ENCODE measurements around the gene ITCH.

Gene ITCH

DNA sequence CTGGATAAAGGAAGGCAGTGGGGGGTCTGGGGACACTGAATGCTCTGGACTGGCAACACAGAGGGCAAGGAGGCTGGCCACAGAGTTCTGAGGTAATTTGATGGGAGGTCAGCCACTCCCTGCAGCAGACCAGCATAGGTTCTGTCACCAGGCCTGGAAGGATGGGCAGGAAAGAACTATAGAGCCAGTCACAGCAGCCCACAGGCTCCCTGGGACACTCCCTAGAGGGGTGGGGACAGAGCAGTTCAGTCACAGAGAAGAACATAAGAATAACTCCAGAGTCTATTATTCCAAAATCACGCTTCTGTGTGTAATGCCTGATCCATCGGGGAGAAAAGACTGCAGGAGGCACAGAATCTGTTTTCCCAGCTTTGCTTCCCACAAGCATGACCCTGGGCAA lies 172.8 kb downstream of the ITCH start:
- no peak for DNase-seq

DNA sequence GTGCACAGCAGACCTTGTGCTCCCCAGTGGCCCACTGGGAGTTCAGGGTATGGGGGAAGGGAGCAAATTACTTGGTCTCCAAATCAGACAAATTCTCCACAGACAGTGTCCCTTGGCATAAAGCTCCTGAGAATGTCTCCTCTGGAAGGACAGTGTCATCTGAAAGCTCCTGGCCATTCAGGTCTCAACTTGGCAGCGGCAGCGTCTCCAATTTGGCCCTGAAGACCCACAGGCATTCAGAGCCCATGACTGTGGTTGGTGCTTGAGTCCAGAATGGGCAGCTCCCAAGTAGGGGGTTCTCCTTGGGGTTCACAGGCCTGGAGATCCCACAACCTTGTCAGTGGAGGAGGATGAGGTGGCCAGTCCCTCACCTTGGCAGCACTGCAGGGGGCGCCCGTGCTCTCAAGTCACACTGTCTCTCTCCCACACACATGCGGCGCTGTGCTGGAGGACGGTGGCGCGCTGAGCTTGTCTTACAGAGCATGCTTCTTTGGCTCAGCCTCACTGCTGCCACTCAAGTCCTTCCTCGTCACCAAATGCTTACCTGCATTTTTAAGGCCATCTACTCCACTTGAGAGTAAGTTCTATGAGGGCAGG lies 173.8 kb downstream of the ITCH start:
- DNase-seq, result no peak

DNA sequence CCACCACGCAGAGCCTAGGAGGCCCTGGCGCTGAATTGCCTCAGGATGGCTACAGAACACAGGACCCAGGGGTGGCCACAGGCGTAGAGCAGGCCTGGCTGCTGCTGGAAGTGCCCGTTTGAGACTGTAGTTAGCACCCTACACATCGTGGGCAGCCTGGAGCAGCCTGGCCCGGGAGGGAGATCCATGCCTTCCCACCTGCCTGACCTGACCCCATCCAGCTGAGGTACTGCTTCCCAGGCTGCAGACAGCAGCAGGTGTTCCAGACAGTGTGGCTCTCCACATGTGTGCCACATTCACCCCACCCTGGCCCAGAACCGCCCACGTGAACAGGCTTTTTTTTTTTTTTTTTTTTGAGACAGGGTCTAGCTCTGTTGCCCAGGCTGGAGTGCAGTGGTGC lies 174.6 kb downstream of the ITCH start:
- DNase-seq, result no peak

DNA sequence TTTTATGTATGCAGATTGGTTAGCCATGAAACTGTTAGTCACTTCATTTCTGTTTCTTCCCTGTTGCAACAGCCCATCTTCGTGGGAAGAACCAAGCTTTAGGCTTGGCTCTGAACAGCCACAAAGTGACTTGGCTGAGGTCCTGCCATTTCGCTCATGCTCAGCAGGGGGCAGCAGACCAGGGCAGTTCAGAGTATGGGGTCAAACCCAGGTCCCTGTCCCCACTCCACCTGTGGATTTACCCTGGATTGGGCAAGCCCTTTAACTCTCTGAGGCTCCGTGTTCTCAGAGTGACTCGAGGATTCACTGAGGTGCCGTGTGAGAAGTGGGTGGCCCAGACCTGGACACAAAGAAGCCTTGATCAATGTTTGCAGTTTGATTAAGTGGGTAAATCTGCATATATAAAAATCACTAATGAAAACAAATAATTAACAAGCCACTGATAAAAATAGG lies 175.6 kb downstream of the ITCH start:
- no peak for DNase-seq

DNA sequence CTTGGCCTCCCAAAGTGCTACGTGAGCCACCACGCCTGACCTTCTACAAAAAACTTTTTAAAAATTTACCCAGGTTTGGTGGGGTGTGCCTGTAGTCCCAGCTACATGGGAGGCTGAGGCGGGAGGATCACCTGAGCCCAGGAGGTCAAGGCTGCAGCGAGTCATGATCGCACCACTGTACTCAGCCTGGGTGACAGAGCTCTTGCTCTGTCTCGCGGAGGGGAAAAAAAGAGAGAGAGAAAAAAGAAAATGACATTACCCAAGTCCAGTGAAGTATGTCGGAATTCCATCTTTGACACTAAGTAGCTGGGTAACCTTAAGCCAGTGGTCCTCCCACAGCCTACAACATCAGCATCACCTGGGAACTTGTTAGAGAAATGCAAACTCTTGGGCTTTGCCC lies 176.7 kb downstream of the ITCH start:
- no peak for DNase-seq

DNA sequence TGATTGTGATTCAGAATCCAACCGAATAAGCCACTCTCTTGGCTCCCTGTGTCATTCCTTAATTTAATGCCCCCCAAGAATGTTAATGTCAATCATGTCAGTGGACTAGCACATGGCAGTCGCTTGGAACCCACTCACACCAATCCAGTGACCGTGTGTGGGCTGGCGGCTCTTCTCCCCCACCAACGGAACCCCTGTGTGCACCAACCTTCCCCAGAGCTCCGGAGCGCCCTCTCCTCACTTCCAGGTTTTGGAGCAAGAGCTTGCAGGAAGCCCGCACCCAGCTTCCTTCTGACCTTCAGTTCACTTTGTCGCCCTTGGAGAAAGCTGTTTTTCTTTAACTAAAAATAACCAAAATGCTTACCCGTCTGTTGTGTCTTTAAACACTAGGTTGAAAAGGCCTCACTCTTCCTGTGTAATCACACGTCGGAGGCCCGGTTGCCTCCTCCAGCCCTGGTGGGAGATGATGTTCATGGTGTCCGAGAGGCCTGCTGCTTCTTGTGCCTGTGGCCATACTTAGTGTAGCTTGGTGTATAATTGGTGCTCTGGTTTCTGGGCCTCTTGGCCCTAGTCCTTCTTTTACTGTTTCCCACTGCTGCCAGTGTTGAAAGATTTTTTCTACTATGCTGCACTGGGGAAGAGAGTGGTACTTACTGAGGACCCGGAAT lies 177.7 kb downstream of the ITCH start:
- no peak for DNase-seq

DNA sequence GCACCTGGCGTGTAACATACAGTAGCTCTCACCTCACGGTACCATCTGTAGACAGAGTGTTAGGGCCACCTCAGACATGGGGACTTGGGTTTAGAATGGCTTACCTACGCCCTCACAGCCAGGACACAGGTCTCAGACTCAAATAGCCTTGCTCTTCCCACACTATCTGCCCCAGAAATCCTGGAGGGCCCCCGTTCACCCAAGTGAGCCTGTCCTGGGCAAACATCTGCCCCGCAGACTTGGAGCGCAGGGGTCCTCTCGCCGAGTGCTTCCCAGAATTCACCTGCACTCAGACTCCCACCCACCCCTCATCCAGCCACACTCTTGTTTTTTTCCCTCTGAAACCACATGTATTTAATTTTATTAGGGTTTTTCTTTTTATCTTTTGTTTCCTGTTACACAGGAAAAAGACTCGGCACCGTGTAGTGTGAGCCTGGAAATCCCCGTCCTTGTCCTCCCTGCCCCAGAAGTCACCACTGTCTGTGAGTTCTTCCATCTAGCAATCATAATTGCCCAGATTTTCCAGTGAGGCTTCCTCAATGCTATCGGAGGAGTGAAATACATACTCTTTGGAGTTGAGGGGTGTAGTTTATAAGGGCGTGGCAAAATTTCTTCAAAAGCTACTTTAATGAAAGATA lies 178.3 kb downstream of the ITCH start:
- DNase-seq, result no peak

DNA sequence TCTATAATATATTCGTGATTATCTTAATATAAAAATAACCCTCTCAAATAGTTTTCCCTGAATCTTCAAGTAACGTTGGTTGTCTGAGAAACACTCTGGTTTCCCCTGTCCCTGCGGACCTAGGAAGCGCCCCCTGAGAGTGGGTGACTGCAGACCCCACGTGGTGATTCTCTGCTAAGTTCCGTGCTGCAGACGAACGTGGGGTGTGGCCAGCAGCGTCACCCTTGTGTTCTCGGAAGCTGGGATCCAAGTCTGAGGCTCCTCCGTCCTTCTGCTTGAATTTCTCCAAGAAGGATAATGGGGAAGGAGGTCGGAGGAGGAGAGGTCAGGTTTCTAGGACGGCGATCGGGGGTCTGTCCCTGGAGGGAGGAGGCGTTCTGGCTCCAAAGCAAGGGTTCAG lies 178.8 kb downstream of the ITCH start:
- no peak for DNase-seq

DNA sequence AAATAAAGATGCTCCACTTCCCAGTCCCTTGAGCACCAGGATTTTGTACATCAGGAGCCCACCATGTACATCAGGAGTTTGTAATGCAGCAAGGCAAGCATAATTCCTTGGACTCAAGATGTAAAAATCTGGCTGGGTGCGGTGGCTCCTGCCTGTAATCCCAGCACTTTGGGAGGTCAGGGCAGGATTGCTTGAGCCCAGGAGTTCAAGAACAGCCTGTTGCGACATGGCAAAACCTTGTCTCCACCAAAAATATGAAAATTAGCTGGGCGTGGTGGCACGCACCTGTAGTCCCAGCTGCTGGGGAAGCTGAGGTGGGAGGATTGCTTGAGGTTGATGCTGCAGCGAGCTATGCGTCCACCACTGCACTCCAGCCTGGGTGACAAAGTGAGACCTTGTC lies 179.4 kb downstream of the ITCH start:
- DNase-seq, result no peak

DNA sequence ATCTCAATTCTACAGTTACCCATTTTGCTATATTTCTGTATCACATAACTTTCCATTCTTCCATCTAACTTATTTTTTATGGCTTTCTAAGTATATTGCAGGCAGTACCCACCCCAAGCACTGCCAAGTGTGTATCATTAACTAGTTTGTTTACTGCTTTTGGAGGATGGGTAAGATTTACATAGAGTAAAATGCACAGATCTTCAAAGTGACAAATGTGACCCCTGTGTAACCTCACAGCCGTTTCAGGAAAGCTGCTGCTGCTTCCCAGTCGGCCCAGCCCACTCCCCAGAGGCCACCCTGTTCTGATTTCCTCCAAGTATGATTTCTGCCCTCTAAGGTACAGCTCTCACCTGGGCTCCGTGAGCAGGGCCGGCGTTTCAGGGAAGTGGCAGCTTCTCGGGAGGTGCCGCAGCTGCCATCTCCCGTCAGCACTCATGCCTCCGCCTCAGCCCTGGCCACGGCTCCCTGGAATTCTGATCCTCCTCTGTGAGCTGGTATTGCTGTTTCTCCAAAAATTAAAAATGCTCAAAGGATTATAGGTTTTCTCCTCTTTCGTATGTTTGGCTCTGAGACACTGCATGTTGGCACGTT lies 180.5 kb downstream of the ITCH start:
- no peak for DNase-seq

DNA sequence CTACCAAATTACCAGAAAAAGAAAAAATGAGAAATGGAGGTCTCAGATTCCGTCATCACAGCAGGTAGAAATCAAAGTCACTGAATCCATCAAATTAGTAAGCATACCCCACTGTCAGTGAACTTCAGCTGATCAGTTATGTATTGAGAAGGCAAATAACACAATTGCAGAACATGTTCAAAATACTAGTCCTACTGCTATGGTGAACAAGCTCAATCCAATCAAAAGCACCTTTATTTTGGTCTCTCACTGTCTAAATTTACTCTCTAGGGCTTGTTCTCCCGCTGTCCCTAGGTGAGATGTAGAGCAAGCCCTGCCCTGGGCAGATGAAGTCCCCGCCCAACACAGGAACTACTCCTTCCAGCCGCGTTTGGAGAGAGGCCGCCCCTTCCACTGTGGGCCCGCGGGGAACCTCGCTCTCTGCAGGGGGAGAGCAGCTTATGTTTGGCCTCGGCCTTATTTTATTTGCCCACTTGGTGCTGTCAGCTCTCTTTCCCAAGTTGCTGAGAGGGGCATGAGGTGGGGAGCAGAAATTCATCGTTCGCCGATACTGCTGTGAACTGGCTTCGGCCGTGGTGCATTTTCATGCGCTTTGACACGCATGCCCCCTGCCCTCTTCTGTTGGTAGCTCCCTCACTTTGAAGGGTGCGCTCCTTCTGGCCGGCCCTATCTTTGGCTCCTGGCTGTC lies 181.2 kb downstream of the ITCH start:
- no peak for DNase-seq

DNA sequence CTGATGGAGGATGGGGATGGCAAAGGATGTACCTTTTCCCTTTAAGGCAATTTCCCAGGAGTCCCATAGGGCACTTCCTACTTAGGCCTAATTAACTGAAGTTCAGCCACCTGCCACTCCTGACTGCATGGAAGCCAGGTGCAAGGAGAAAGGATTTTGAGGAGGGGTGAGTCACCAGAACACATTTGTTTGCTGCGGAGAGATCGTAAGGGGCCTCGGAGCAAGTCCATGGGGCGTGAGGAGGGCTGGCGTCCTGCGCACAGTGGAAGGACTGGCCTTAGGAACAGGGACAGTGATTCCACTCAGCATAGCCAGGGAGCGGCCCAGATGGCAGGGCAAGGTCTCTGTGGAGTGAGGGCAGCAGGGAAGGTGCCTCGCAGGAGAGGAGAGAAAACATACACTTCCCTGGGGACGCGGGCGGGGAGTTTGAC lies 183.7 kb downstream of the ITCH start:
- DNase-seq, result no peak

DNA sequence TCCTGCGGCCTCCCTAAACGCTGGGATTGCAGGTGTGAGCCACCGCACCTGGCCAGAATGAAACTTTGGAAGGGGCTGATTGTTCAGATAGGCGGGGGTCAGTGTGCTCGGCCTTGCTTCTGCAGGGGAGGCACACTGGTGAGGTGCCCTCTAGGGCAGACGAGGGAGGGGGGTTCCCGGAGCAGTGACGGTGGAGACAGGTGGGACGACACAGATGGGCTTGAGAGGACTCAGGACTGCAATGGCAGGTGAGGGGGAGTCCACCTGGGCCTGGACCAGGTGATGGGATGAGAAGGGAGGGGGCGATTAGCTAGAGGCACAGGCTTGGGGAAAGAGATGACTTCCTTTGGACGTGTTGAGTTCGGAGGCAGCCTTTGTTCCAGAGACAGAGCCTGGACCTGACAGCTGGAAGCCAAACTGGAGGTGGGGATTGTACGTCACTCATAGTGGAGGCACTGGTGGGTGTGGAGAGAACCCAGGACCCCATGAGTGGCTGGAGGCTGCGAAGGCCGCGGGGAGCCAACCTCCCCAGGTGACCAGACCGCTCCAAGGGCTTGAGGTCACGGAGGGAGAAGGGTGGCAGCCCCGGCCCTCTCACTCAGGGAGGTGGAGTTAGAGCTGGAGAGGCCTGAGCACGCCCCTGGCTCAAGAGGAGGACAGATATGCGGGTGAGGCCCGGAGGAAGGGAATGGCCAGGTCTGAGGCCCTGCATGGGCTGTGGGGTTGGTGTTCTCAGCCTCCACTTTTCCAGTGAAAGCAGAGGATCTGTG lies 185.0 kb downstream of the ITCH start:
- DNase-seq, result no peak

DNA sequence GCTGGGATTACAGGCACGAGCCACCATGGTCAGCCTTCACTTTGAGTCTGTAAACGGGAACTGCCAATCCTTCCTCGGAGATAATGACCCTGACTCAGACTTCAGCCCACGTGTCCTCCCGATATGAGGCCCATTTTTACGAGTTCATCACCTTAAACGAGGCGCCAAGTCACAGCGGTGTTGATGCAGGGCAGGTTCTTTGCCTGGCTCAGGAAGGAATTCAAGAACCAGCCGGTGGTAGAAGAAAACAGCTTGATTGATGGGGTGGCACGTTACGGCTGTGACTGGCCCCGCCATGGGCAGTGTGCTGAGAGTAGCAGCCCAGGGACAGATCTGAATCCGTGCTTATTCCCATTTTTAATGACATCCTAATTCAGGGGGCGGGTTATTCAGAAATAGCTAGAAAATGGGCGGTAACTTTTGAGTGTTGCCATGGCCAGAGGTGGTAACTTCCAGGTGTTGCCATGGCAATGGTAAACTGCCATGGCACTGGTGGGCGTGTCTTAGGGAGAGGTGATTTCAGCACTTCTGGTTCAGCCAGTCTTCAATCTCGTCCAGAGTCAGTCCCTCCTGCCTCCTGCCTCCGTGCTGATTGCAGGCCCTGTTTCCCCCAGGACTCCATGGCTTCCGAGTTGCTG lies 186.3 kb downstream of the ITCH start:
- no peak for DNase-seq

DNA sequence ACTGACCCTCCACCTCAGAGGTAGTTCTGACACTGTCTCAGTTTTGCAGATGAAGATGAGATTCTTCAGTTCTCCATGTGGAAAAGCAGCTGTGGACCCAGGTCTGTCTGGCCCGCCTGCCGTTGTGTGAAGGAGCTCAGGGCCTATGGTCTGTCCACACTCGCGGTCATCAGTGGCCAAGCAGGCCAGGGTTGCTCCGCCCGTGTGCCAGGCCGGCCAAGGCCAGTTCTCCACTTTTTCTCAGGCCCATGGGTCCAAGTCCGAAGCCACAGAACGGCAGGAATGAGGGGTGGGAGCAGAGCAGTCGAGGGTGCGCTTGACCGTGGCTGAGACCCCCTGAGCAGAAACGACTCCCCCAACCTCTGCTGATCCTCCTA lies 186.8 kb downstream of the ITCH start:
- DNase-seq, result no peak

DNA sequence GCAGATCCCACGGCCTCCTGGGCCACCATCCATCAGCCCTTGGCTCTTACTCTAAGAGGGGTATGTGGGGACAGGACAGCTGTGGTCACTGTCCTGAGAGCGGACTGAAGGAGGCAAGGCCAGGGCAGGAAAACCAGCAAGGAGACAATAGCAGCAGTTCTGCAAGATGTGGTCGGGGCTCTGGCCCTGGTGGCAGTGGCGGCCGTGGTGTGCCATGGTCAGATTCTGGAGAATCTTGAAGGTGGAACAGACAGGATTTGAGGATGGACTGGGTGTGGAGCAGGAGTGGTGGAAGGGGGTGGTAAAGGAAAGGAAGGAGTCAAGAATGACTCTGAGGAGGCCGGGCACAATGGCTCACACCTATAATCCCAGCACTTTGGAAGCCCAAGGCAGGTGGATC lies 189.5 kb downstream of the ITCH start:
- DNase-seq, result no peak

DNA sequence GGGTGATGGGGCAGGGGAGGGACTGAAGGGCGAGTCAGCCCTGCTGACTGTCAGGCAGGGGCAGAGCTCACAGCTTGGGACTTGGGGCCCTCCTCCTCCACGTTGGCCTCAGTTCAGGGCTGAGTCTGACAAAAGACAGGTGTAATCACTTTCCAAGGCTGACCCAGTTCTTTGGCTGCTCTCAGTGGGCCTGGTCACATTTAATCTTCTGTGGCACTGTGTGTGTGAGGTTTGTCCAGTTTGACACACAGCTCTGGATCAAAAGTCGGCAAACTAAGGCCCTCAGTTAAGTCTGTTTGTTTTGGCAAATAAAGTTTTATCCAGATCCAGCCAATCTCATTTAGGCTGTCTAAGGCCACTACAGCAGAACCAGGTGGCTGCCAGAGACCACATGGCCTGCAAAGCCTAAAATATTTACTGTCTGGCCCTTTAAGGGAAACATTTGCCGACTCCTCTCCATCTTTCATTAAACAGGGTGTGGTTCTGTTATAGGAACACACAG lies 190.3 kb downstream of the ITCH start:
- no peak for DNase-seq

DNA sequence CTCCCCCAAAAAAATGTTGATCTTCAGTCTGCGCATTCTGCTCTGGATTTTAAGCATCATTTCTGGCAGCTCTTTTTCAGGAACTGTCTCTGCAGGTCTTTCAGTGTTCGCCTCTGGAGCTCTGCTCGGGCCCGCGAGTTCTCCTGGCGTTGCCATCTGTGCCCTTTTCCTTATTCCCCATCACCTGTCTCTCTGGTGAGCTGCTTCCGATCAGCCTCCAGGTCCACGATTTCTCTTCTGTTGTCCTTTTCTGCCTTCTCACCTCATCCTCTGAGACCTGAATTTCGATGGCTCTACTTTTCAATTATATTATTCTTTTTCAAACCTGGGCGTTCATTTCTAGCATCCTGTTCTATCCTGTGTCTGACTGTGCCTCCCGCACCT lies 194.9 kb downstream of the ITCH start:
- no peak for DNase-seq

DNA sequence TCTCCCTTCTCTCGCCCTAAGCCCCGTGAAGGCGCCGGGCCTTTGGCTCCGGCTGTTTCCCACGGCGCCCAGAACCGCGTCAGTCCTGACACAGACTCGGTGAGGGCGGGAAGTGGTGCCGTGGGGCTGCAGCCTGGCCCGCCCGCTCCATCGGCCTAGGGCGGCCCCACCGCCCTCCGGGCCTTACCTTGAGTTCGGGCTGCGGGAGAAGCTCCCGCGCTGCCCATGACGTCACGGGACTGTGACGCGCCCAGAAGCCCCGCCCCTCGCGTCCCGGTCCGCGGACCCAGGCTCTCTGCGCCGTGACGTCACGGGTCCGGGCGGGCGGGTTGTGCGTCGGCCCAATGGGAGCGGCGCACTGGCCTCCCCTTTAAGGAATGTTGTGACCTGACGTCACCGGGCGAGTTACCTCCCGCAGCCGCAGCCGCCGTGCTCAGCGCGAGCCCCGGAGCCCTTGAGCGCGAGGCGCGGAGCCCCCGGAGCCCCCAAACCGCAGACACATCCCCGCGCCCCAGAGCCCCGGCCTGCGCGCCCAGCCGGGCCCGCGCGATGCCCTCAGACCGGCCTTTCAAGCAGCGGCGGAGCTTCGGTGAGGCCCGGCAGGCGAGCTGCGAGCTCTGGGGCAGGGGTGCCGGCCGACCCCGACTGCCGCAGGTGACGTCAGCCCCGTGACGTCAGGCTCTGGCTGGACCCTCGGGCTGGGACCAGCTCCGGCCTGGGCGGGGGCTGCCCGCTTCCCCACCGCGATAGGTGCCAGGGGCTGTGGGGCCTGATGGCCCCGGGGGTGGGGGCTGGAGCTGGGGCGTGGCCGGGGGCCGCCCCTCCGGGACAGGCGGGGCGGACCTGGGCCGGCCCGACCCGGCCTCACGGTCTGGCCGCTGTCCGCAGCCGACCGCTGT lies 195.5 kb downstream of the ITCH start, which contains the start of gene MAP1LC3A:
TSS of gene MAP1LC3A (plus strand) at position 399 of the 899 bp plus-strand sequence. CDS start at position 550, 151 bp downstream.
- no peak for DNase-seq

DNA sequence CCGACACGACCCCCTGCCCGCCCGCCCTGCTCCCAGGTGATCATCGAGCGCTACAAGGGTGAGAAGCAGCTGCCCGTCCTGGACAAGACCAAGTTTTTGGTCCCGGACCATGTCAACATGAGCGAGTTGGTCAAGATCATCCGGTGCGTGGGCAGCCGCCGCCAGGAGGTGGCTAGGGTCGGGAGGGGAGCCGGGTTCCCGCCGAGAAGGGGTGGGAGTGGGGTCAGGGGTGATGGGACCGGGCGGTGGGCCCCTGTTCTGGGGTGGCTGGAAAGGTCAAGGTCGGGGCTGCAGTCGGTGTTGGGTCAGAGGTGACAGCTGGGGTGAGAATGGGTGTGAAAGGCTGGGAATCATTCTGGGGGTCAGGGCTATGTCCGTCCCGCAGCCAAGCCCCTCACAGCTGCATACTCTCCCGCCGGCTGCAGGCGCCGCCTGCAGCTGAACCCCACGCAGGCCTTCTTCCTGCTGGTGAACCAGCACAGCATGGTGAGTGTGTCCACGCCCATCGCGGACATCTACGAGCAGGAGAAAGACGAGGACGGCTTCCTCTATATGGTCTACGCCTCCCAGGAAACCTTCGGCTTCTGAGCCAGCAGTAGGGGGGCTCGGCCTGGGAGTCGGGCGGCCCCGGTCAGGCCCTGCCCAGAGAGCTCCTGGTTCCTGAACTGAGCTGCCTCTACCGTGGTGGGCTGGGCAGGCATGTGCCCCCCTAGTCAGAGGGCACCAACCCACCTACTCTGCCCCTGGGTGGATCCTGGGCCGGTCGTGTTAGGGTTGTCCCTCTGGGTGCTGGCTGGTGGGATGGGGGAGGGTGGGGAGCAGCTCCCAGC lies 196.5 kb downstream of the ITCH start:
- DNase-seq, result no peak

Data from KG1 (cell line).